Measurements from ENCODE around the gene XAB2.

DNA sequence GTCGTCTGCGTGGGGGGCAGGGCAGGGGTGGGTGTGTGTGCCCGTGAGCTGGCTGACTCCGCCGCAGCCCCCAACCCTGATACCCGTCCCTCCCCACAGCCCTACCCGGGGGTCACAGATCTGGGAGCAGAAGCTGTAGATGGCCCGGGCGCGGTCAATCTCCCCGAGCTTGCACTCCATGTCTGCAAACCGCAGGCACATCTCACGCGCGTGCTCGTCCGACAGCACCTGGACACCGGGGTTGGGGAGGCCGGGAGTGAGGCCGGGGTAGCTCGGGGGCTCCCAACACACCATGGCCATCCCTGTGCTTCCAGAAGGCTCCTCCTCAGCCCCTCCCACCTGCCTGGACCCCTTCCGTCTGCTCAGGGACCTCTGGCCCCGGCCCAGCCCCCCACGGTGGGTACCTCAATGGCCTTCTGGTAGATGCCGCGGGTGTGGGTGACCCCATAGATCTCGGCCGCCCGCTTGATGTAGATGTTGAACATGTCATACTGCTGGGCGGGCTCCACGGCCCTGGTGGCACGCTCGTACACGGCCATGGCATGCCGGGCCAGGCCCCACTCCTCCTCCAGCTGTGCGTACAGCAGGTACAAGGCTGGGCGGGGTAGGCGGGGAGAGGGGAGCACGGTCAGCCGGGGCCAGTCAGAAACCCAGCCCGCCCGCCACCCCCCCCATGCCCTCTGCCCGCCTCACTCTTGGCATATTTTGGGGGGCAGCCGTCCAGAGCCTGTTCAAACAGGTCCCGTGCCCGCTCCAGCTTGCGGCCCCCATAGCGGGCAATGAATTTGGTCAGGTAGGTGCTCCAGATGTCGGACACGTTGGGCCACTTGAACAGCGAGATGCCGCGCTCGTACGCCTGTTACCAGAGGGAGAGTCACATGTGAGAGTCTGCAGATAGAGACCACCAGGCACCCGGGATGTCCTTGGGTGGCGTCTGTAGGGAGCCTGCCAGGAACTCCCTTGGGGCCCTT is 8.6 kb downstream of the XAB2 start:
- TF ChIP-seq, protein P1, sequence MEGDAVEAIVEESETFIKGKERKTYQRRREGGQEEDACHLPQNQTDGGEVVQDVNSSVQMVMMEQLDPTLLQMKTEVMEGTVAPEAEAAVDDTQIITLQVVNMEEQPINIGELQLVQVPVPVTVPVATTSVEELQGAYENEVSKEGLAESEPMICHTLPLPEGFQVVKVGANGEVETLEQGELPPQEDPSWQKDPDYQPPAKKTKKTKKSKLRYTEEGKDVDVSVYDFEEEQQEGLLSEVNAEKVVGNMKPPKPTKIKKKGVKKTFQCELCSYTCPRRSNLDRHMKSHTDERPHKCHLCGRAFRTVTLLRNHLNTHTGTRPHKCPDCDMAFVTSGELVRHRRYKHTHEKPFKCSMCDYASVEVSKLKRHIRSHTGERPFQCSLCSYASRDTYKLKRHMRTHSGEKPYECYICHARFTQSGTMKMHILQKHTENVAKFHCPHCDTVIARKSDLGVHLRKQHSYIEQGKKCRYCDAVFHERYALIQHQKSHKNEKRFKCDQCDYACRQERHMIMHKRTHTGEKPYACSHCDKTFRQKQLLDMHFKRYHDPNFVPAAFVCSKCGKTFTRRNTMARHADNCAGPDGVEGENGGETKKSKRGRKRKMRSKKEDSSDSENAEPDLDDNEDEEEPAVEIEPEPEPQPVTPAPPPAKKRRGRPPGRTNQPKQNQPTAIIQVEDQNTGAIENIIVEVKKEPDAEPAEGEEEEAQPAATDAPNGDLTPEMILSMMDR (IDR thresholded peaks at IDR 0.05), result no peak
- TF ChIP-seq POLR2A (IDR thresholded peaks at IDR 0.05) (no peak), EP300 (IDR thresholded peaks at IDR 0.05) (no peak)

Data from ovary (tissue), 3 donors.